HCT116 (cell line): ENCODE results near the gene ACSM6.

Source experiments
- RAD21 ChIP-seq: IDR thresholded peaks from 2 replicates; pipeline ENCODE4 v1.6.1; 2012; ENCODE audit warnings: low read depth, mild to moderate bottlenecking
- TF ChIP-seq, protein P1 (sequence below), 3 experiments: fragments of 200-600 bp in 1 of 3; sonication (generic) in 1 of 3; IDR thresholded peaks in 2 of 3; conservative IDR thresholded peaks in 1 of 3; 2 replicates each; pipeline ENCODE4 v1.5.1; 2012 to 2017; ENCODE audit warnings: low read depth in 2 of 3, low read length in 2 of 3, antibody characterized with exemption in 1 of 3, borderline replicate concordance in 1 of 3, control low read depth in 1 of 3, mild to moderate bottlenecking in 1 of 3, mixed read lengths in 1 of 3, mixed run types in 1 of 3, moderate library complexity in 1 of 3; ENCODE audit not compliant: insufficient read depth in 1 of 3
- TF ChIP-seq, protein P2 (sequence below): IDR thresholded peaks from 2 replicates; pipeline ENCODE4 v1.6.1; 2011; ENCODE audit warnings: mild to moderate bottlenecking, low read length, moderate library complexity; ENCODE audit not compliant: insufficient replicate concordance; ENCODE audit errors: extremely low read depth

GRCh38 chr10:95181726-95182125 lies 12.3 kb upstream of the ACSM6 start:
- no peak for TF ChIP-seq RAD21
- TF ChIP-seq, protein P1, sequence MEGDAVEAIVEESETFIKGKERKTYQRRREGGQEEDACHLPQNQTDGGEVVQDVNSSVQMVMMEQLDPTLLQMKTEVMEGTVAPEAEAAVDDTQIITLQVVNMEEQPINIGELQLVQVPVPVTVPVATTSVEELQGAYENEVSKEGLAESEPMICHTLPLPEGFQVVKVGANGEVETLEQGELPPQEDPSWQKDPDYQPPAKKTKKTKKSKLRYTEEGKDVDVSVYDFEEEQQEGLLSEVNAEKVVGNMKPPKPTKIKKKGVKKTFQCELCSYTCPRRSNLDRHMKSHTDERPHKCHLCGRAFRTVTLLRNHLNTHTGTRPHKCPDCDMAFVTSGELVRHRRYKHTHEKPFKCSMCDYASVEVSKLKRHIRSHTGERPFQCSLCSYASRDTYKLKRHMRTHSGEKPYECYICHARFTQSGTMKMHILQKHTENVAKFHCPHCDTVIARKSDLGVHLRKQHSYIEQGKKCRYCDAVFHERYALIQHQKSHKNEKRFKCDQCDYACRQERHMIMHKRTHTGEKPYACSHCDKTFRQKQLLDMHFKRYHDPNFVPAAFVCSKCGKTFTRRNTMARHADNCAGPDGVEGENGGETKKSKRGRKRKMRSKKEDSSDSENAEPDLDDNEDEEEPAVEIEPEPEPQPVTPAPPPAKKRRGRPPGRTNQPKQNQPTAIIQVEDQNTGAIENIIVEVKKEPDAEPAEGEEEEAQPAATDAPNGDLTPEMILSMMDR (IDR thresholded peaks at IDR 0.05 in 2 of 3, conservative IDR thresholded peaks at IDR 0.05 in 1 of 3; ENCODE audit: borderline replicate concordance in 1 of 3, insufficient read depth in 1 of 3, low read depth in 2 of 3, low read length in 2 of 3): no peak
- TF ChIP-seq, protein P2, sequence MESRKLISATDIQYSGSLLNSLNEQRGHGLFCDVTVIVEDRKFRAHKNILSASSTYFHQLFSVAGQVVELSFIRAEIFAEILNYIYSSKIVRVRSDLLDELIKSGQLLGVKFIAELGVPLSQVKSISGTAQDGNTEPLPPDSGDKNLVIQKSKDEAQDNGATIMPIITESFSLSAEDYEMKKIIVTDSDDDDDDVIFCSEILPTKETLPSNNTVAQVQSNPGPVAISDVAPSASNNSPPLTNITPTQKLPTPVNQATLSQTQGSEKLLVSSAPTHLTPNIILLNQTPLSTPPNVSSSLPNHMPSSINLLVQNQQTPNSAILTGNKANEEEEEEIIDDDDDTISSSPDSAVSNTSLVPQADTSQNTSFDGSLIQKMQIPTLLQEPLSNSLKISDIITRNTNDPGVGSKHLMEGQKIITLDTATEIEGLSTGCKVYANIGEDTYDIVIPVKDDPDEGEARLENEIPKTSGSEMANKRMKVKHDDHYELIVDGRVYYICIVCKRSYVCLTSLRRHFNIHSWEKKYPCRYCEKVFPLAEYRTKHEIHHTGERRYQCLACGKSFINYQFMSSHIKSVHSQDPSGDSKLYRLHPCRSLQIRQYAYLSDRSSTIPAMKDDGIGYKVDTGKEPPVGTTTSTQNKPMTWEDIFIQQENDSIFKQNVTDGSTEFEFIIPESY: no peak
